UCSD-AML1 (cell line): ENCODE results near the gene ANGPTL4.

Experiments
- DNase-seq: peaks from one replicate; lab custom pipeline; 2025; ENCODE audit not compliant: unreplicated experiment; lab: John Stamatoyannopoulos, UW

The ANGPTL4 gene

DNA sequence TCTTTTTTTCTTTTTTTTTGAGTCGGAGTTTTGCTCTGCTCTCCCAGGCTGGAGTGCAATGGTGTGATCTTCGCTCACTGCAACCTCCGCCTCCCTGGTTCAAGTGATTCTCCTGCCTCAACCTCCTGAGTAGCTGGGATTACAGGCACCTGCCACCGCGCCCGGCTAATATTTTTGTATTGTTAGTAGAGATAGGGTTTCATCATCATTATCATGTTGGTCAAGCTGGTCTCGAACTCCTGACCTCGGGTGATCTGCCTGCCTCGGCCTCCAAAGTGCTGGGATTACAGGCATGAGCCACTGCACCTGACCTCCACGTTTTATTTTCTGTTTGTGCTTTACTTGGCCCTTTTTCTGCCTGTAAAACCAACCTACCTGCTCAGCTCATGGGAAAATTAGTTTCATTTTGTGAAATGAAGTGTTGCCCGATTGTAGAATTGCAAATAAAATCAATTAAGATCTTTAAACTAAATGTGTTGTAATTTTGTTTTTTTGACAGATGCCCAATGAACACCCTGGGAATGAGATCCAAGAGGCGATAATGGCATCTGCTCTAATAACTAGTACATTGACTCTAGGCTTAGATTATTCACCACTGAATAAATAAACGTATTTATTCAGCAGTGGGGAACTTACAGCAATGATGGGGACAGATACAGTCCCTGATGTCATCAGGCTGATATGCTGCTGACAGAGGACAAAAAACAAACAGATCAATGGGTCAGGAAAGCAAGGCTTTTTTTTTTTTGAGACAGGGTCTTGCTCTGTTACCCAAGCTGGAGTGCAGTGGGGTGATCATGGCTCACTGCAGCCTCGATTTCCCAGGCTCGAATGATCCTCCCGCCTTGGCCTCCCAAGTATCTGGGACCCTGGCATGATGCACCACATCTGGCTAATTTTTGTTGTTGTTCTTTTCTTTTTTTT lies 24.0 kb downstream of the ANGPTL4 start:
- DNase-seq, result no peak

- DNase-seq, result no peak
Observed at GRCh38 chr19:8388612-8388958, 24.6 kb downstream of the ANGPTL4 start.

- DNase-seq, result peak; percentile 99
Observed at GRCh38 chr19:8389891-8390616, 26.1 kb downstream of the ANGPTL4 start, which contains the start of gene RAB11B. Gene RAB11B (plus strand): TSS chr19:8390360. CDS start chr19:8390417, 57 bp downstream.

DNA sequence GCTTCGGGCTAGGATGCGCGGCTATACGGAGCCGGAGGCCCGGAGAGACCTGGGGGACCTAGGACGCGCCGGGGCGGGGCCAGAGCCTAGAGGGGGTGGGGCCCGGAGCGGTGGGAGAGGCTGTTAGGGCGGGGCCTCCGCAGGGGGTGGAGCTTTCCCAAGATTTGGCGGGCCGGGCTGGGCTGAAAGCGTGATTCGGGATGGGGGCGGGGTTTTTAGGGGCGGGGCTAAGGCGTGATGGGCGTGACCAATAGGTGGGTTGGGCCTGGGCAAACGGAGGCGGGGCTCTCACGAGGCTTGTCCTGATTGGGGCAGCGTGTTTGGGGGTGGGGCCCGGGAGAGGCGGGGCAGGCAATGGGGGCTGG lies 26.6 kb downstream of the ANGPTL4 start:
- DNase-seq, result peak; percentile 97

DNA sequence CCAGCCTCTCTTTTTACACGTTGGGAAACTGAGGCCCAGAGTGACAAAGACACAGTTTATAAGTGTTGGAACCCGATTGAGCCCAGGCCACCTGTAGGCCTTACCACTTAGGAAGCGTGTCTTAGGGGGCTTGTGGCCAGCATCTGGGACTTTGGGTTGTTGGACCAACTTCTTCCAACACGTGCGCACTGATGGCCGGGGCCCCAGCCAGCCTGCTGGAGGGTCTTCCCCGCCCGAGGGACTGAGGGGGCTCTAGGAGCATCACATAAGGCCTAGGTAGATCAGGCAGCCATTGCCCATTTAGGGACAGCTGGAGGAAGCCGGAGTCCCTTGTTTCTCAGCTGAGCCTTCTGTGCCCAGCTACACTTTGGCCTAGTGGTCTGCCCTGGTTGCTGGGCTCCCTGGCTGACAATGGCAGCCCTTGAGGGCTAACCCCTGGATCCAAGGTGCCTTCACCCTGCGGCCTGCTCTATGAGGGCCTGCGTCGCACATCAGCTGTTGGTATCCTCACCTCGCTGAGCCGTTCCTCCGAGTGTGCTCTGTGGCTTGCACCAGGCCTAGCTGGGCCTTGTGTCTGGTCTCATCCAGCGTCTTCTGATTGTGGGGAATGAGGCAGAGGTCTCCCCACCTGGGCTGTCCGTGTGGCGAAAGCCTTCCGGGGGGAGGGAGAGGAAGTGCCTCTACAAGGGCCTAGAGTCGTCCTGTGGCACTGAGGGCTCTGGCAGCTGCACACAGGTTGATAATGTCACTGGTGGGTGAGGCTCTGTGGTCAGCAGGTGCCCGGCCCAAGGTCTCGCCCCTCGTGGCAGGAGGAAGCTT lies 27.5 kb downstream of the ANGPTL4 start:
- DNase-seq, result no peak

DNA sequence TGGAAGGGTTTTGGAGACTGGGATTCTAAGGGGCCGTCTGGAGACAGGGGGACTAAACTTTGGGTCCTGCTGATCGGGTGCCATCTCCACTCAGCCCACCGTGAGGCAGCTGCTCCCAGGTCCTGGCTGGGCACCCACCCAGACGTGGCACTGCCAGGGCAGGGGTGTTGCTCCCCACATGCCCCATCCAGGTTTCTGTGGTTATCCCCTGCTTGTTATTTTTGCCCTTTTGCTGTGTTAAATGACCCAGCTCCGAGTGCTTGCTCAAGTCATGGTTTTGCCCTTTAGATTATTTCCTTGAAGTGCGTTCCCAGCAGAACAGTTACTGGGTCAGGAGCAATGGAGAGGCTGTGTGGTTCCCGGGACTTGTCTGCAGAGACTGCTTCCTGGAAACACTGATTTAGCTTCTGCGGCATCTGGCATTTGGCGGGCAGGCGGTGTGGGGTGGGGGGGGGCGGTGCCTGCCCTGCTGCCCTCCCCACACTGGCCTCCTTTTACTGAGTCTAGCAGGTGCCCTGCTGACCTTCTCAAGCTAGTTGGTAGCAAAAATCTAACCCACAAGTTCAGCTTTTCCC lies 28.1 kb downstream of the ANGPTL4 start:
- no peak for DNase-seq

DNA sequence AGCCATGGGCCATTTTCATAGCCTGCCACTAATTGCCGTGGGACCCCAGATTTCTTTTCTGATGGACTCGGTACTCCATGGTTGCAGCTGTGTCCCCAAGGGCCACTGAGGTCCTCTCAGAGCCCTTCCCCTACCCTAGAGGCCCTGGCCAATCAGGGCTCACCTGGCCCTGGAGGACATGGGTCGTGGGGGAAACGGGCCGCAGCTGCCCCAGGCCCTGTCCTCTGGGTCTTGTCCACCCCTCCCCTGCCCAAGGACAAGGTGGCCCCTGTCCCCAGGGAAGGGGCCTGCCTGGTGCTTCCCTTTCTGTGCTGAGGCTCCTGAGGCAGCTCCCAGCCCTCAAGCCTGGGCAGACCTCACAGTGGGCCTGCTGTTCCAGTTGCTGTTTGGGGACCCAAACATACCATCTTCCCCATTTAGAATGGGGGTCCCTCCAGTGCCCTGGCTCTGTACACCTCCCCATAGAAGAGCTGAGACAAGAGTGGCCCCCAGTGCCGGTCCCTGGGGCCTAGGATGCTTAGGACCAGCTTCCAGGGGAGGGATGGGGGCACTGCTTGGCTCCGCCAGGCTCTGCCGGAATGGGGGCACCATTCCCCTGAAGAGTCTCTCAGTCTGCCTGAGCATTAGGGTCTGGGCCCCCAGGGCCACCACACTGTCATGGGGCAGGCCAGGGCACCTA lies 29.4 kb downstream of the ANGPTL4 start:
- DNase-seq, result no peak

- DNase-seq, result no peak
Observed at GRCh38 chr19:8393871-8394250, 29.9 kb downstream of the ANGPTL4 start.

GRCh38 chr19:8395621-8396082 lies 31.7 kb downstream of the ANGPTL4 start:
- DNase-seq, result no peak

DNA sequence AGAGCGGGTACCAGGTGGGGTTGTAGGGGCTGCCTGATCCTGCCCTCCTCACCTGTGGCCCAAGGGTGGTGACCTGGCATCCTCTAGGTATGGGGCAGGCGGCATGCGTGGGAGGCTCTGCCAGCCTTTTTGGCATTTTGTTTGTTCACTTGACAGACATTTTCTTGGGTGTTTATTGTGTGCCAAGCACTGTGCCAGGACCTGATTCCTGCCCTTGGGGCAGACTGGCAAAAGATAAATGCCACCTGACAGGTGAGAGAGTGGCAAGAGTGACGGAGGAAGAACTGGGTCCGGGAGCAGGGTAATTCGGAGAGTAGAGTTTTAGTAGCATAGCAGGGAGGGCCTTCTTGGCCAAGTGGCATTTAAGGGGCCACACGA lies 32.2 kb downstream of the ANGPTL4 start:
- no peak for DNase-seq

DNA sequence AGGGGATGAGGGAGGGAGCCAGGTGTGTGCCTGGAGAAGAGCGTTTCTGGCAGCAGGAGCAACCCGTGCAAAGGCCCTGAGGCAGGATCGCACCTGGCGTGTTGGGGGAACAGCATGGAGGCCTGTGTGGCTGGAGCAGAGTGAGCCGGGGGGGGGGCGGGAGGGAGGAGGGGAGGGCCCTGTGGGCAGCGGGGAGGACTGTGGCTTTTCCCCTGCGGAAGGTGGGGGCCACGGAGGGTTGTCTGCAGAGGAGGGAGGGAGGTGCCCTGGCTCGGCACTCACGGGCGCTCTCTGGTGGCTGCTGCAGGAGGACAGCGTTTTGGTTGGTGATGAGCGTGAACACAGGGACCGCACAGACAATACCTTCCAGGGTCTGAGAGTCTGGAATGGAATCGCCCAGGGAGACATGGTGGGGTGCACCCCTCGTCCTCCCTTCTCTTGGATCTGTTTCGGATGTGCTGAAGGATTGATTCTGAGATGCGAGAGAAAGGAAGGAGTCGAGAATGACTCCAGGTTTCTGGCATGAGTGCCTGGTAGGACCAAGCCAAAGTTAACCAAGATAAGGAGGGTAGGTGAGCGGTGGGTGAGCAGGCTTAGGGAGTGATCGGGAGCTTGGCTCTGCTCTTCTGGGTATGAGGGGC lies 32.7 kb downstream of the ANGPTL4 start:
- peak; percentile 60 for DNase-seq

DNA sequence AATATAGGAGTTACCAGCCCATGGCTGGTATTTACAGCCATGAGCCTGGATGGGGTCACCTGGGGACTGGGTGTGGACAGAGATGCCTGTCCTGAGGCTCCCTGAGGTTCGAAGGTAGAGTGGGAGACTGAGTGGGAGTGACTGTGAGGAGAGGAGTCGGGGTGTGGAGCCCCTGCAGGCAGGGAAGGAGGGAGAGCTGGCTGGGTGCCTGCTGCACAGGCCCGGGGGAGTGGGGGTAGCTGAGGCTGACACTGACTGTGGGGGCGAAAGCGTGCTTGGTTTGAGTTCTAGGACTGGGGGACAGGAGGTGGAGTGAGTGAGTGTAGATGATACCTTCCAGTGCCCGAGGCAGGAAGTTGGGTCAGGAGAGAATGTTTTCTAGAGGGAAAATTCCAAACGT lies 33.3 kb downstream of the ANGPTL4 start:
- no peak for DNase-seq

DNA sequence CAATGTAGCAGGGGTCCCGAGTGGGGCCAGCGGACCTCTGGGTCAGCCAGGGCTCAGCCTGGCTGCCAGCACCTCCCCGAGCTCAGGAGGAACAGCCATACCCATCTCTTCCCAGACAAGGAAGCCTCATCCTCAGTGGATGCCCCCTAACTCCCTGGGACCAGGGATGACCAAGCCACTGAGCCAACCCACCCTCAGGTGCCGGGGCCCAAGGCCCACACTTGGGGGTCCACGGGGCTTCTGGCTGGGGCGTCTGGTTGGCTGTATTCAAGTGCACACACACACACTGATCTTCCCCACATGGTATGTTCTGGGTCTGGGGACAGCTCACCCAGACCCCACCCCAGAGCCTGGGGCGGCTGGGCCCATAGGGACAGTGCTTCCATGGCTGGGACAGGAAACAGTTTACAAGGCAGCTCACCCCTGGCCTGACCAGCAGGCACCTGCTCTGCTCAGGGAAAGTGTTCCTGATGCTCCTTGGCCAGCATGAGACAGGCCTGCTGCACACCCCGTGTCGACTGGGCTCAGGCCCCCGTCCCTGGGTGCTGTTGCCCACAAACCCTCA lies 33.9 kb downstream of the ANGPTL4 start:
- no peak for DNase-seq

GRCh38 chr19:8398311-8398771 lies 34.4 kb downstream of the ANGPTL4 start:
- no peak for DNase-seq

- no peak for DNase-seq
Observed at GRCh38 chr19:8399681-8400188, 35.8 kb downstream of the ANGPTL4 start.

DNA sequence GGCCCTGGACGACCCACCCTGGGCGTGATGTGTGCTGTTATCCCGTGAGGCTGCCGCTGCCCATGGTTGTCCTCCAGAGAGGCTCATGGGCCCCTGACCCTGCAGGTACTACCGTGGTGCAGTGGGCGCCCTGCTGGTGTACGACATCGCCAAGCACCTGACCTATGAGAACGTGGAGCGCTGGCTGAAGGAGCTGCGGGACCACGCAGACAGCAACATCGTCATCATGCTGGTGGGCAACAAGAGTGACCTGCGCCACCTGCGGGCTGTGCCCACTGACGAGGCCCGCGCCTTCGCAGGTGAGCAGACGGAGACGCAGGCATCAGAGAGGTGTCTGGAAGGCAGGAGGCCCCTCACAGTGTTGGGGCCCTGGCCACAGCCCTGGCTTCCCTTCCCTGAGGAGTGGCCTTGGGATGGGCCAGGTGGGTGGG lies 38.0 kb downstream of the ANGPTL4 start:
- no peak for DNase-seq

GRCh38 chr19:8403098-8403819 lies 39.3 kb downstream of the ANGPTL4 start:
- DNase-seq, result no peak

DNA sequence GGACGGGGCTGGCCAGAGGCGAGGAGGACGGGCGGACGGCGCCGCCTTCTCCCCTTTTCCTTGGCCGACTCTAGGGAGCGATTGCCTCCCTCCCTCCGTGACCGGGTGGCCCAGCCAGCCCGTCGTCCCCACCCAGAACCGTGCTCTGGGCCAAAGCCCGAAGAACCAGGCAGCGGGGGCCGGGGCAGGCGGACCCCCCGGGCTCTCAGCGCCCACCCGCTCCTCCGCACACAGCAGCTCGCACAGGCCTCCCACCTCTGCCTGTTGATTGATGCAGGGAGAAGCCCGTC lies 39.8 kb downstream of the ANGPTL4 start:
- DNase-seq, result no peak
